Germinal center (tissue), 1 donor: ENCODE data around the gene FGF1.
"Not testable (repeated sequence)": the region's sequence is repeated elsewhere in the genome, so short reads cannot be mapped to it uniquely, and the experiment has no call there.

Experiments
- DNase-seq: peaks from one replicate; pipeline ENCODE4 v3.0.0; 2012; ENCODE audit warnings: mixed read lengths, low spot score

The FGF1 gene

DNA sequence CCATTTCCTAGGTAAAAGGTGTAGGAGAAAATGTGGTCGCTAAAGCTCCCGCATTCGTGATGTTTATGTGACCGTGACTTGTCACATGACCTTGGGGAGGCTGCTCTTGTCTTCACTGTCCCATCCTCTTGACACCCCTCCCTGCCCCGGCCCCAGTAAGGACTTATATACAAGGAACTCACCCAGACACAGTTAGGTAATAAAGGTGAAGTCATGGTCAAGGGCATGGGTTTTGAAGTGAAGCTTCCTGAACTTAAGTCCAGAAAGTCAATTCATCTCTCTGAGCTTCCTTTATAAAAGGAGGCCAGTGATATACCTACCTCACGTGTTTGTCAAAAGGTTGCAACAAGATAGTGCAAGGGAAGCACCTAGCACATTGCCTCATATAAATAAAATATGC lies 17.6 kb downstream of the FGF1 start:
- DNase-seq: no peak

DNA sequence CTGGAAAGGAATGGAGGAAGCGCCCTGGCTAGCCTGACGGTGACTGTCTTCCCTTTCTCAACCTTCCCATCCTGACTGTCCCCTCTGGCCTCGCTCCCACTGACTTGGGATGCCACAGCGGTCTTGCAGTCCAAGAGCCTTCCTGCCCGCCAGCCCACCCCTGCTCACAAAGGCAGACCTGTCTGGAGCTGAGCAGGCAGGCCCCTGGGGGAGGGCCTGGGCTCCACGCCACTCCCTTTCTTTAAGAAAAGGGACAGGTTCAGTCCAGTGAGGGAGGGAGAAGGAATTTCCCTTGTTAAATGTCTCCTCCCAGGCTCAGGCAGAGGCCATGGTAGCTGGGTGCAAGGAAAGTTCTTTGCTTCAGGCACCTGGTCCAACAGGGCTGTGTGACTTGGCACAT lies 18.1 kb downstream of the FGF1 start:
- DNase-seq: no peak

GRCh38 chr5:142664636-142665035 lies 21.3 kb downstream of the FGF1 start:
- no peak for DNase-seq

DNA sequence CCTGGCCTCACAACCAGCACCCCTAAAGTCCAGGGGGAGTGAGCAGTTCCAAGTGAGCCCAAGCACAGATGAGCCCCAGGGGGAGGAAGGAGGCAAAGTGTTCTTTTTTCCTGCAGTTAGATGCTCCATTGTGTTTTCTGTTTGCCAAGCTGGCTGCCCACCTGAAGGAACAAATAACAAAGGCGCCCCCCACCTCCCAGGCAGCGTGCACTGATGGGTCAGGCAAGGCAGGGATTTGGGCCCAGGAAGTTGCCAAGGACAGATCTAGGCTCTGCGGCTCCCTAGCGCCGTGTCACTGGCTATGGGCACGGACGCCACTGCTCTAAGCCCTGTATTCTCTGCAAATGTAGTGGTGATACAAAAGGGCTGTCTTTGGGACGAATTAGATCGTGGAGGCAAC lies 21.8 kb downstream of the FGF1 start:
- no peak for DNase-seq

DNA sequence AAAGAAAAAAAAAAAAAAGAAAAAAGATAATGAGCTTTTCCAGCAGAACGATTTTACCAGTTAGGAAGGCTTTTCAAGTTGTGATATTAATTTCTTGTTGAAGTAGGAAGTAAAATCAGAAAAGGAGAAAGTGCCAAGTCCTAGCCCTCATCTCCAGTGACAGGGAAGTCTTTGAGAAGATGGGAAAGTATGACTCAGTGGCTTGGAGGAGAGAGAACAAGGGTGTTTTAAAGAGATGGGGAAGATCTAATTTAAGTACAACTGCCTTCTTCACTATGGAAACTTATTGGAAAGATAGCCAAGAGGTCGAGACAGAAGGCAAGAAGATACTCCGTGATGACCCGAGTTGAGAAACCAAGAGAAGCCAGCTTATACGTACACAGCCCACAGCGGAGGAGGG lies 22.6 kb downstream of the FGF1 start:
- no peak for DNase-seq

DNA sequence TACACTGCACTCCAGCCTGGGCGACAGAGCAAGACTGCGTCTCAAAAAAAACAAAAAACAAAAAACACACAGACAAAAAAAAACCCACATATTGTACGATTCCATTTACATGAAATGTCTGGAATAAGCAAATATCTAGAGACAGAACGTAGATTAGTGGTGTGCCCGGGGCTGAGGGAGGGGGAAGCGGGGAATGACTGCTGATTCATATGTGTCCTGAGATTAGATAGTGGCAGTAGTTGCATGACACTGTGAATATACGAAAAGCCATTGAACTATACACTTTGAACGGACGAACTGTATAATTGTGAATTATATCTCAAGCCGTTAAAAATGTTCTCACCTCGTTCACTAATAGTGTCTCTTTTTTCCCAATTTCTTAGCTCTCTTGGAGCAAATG lies 23.9 kb downstream of the FGF1 start:
- no peak for DNase-seq

DNA sequence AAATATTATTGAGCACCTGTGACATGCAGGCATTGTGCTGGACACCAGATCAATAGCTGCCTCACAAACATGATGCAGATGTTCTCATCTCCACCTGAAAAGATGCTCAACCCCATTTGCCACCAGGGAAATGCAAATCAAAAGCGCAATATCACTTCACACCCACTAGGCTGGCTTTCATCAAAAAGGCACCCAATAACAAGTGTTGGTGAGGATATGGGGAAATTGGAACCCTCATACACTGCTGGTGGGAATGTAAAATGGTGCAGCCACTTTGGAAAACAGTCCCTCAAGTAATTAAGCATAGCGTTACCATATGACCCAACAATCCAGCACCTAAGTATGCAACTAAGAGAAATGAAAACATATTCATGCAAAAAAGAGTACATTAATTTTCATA lies 24.7 kb downstream of the FGF1 start:
- DNase-seq: no peak

GRCh38 chr5:142660731-142661130 lies 25.2 kb downstream of the FGF1 start:
- DNase-seq: no peak

- DNase-seq: no peak
These were observed 25.7 kb downstream of the FGF1 start for GRCh38 chr5:142660196-142660595.

DNA sequence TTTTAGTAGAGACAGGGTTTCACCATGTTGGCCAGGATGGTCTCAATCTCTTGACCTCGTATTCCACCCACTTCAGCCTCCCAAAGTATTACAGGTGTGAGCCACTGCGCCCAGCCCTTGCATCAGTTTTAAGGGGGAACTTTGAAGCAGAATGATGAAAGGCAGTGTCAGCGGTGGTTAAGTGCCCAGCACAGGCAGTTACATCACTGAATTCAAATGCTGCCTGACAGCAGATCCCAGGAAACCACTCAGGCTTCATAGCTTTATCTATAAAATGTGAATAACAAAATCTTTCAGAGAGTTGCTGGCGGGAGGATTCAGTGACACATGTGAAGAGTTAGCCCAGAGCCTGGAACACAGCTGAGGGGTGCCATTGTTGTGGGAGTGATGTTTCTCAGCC lies 26.5 kb downstream of the FGF1 start:
- no peak for DNase-seq

DNA sequence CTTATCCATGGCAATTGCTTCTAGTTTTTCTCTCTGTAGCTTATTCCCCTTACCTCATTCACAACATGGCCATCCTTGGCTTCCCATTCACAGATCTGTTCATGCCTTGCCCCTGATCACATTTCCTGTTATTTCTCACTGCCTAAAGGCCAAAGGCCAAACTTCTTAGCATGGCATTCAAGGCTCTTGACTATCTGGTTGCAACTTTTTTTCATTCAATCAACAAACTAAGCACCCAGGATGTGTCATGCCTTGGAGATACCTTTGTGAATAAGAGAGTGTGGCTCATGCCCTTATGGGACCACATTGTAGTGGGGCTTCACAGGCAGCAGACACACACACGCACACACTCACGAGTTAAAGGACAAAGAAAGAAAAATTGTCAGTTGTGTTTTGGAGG lies 27.6 kb downstream of the FGF1 start:
- no peak for DNase-seq

GRCh38 chr5:142657446-142657845 lies 28.4 kb downstream of the FGF1 start:
- no peak for DNase-seq

DNA sequence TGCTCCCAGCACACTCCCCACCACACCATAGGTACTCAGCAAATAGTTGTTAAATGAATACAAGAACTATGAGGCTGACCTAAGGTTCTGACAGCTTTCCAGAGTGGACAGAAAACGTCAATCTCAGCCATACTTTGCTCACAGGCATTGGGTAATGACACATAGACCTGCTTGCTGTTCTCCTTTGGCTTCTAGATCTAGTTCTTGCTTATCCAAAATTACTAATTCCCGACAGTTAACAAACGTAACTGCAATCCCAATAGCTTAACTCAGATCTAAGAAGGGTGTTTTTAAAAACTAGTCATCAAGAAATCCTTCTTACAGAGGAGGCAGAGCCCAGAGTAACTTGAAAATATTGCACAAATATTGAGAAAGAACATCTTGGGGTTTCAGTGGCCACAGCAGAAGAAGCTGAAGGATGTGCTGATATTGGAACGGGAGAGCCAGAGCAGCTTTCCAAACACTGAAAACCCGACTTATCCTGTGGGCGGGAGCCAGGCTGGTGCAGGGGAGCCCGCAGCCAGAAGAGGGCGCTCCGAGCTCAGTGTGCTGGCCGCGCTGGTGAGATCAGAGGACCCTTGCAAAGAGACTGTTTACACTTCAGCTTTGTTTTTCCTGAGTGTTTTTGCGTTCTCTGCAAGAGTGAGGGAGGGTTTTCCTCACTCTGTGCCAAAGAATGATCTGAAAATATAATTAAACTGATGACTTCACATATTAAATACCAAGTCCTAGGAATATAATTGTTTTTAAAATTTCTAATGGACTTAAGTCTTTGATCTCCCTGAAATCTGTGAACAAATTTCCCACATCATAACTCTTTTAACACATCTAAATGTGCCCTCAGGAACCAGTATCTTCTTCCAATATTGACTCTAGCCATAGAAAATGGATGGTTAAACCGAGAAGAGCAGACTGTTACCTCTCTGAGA lies 30.3 kb downstream of the FGF1 start:
- peak; percentile 68 for DNase-seq

DNA sequence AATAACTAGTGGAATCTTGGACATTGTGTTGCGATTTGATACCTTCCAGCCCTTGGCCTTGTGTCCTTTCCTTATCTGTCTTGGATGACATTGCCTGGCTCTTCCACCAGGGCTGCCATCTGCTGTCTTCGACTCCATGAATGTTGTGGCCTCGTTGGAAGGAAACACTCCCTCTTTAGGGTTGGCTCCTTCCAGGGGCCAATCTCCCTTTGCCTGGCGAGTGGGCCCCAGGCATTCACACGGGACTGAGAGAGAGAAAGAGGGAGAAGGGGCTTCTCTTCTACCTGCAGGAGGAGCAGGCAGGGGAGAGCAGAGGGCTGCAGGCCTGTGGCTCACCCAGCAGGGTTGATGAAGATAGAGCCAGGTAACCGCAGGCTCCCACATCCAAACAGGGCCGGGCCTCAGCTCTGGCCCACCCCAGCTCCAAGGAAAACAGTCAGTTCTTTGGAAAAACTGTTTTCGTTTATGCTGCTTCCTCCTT lies 31.3 kb downstream of the FGF1 start:
- no peak for DNase-seq

DNA sequence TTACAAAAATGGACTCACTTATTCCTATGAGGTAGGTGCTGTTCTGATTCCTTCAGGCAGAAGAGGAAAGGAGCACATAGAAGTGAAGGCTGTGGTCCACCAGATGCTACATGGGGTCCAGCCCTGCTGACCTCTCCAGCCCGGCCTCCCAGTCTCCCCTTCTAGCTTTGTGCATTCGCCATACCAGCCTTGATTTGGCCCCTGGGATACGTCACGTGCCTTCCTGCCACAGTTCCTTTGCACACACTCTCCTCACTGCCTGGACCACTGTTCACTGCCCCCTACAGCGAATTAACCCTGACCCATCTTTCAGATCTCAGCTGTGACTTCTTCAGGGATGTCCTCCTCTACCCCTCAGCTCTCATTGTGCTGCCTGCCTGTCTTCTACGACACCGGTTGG lies 32.6 kb downstream of the FGF1 start:
- no peak for DNase-seq

DNA sequence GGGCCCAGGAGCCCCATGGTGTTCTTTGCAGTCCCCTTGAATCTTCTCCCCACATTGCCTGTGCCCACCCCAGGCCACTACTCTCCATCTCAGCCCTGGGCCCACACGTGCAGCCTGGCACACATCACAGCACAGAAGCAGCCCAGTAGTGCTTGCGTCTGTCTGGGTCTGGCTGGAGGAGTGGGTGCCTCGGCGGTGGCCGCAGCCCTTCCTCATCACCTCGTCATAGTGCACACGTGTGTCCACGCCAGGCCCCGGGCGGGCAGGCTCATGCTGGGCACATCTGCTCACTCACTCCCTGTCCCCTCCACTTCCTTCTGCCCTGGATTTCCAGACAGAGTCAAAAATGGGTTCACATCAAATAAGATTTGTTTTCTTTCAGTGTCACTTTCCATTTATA lies 33.3 kb downstream of the FGF1 start:
- DNase-seq: no peak

DNA sequence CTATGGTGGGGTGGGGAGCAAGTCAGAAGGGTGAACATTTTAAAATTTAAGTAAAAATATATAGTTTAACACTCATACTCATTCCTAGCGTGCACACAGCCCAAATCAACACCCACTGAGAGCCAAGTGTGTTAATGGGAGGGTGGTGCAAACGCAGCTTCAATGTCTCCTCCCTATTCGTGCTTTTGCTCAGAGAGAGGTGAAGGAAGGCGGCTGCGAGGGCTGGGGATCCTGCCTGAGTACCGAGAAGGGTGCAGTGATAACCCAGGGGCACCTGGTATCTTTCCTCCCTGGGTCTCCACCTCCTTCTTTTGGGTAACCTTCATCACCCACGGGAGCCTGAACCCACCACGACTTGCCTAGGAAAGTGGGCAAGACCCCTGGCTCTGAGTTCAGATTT lies 35.0 kb downstream of the FGF1 start:
- no peak for DNase-seq

- no peak for DNase-seq
These were observed 35.8 kb downstream of the FGF1 start for GRCh38 chr5:142650060-142650459.

DNA sequence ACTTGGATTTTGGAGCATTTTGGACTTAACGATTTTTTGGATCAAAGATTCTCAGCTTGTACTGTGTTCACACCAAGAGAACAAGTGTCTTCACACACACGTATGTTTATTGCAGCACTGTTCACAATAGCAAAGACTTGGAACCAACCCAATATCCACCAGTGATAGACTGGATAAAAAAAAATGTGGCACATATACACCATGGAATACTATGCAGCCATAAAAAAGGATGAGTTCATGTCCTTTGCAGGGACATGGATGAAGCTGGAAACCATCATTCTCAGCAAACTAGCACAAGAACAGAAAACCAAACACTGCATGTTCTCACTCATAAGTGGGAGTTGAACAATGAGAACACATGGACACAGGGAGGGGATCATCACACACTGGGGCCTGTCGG lies 37.8 kb downstream of the FGF1 start:
- DNase-seq: not testable (repeated sequence)

DNA sequence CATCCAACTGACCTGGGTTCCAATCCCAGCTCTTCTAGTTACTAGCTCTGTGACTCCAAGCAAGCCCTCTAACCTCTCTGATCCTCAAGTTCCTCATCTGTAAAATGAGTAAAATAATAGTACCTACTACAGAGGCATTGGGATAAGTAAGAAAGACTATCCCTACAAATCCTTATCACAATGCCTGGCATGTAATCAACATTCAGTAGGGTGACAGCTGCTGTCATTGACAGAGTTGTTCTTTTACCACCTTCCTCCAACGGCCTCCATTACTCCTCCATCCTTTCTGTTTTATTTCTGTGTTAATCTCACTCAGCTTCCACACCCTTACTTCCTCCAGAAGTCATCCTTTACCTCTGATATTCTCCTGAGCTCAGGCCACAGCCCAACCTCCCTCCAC lies 40.4 kb downstream of the FGF1 start:
- DNase-seq: no peak

DNA sequence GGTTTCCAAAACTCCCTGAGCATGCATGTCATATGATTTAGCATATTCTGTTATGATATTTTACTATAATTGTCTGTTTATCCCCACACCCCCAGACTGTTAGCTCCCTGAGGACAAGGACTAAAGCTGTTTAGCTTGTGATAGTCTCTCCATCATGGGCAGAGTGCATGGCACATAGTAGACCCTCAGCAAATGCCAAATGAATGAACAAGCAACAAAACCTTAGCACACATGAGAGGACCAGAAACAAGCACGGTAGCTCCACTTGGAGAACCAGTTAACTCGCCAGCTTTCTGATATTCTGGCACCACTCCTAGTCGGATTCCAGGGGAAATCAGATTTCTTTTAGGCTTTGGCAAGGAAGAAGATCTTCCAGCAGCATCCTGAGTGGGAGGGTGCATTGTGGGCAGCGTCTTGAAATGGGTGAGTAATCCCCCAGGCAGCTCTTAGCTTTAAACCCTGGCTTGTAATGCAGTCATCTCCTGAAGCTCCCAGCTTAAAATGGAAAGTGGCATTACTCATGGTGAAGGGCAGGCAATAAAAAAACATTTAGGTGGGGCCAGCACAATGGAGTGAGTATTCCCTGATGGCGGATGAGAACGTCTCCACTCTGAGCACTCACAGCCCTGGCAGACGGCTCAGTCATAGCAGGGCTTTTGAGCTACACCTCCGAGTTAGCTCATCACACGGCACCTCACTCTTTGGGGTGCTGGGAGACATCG lies 41.1 kb downstream of the FGF1 start:
- DNase-seq: no peak

GRCh38 chr5:142644127-142644526 lies 41.8 kb downstream of the FGF1 start:
- no peak for DNase-seq

- no peak for DNase-seq
These were observed 42.3 kb downstream of the FGF1 start for GRCh38 chr5:142643634-142644033.
